ENCODE data around the gene MRPL9.

DNA sequence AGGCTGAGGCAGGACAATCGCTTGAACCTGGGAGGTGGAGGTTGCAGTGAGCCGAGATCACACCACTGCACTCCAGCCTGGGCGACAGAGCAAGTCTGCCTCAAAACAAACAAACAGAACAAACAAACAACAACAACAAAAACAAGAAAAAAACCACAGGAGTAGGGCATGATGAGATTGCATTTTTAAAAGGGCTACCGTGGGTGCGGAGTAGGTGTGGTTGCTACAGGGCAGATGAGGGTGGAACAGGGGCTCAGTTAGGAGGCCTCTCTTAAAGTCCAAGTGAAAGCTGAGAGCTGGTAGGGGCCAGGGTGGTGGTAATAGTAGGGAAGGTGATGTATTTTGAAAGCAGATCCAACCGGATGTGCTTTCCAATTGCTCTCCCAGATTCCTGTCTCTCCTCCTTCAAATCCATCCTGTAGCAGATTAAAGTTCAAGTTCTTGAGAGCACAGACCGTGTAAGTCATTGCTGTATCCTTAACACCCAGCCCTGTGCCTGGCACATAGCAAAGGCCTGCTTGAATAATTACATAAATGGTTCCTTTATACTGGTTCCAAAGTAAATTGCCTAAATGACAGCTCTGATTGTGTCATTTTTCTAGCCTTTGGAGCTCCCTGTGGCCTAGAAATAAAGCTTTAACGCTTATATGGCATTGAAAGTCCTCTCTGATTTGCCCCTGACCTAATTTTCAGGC lies 46.1 kb upstream of the MRPL9 start:
- TF ChIP-seq, protein P1, sequence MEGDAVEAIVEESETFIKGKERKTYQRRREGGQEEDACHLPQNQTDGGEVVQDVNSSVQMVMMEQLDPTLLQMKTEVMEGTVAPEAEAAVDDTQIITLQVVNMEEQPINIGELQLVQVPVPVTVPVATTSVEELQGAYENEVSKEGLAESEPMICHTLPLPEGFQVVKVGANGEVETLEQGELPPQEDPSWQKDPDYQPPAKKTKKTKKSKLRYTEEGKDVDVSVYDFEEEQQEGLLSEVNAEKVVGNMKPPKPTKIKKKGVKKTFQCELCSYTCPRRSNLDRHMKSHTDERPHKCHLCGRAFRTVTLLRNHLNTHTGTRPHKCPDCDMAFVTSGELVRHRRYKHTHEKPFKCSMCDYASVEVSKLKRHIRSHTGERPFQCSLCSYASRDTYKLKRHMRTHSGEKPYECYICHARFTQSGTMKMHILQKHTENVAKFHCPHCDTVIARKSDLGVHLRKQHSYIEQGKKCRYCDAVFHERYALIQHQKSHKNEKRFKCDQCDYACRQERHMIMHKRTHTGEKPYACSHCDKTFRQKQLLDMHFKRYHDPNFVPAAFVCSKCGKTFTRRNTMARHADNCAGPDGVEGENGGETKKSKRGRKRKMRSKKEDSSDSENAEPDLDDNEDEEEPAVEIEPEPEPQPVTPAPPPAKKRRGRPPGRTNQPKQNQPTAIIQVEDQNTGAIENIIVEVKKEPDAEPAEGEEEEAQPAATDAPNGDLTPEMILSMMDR (IDR thresholded peaks at IDR 0.05) = no peak
- TF ChIP-seq EZH2 (IDR thresholded peaks at IDR 0.05) = no peak
